NCI-H526 treated with DMSO at 0.1 percent for 48 hours (cell line): ENCODE results near the gene ANKFY1.
"Not testable (repeated sequence)": the region's sequence is repeated elsewhere in the genome, so short reads cannot be mapped to it uniquely, and the experiment has no call there.

Experiments used
- DNase-seq: peaks from one replicate; lab custom pipeline; 2025; lab: John Stamatoyannopoulos, UW

The ANKFY1 gene

DNA sequence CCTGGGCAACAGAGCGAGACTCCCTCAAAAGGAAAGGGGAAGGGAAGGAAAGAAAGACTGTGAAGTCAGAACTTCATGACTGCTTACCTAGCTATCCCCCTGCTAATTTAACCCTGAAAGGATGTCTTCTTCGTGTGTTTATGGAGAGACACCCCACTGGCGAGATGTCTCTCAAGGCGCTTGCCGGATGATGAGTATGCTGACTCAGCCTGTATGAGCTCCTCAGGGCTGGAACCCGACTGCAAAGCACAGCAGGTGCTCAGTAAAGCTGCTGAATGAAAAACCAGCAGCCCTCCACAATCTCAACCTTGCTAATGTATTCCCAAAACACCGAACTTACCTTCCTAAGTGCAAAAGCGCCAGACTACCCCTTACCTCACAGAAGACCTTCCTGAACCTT is 2.3 kb downstream of the ANKFY1 start:
- DNase-seq: no peak

DNA sequence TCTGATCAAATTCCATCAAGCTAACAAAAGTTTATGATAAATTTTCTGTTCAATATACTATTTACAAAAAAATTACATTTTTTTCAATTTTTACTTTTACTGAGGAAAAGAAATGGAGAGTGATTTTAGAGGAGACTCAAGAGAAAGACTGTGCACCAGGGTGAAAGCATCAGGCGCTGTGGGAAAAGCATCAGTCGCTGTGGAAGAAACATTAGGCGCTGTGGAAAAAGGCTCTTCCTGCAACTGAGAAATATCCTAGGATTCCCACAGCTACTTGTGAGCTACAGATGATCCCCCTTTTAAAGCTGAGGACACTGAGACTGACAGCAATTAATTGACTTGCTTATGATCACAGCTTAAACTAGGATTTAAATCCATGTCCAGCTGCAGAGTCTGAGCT is 4.9 kb downstream of the ANKFY1 start:
- no peak for DNase-seq

DNA sequence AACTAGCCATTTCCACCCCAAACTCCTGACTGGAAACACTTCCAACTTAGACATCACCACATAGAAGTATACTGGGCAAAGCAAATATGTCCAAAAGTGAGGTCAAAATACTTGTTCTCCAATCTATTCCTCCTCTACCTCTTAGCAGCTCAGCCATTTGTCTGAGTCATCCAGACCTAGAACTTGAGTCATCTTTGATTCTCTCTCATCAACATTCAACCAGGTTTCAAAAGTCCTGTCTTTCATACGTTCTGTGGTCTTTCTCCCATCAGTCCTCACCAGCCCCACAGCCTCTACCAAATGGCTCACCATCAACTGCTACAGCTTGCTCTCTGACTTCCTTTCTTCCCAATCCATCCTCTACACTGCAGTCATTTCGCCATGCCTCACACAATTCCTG is 6.8 kb downstream of the ANKFY1 start:
- no peak for DNase-seq

DNA sequence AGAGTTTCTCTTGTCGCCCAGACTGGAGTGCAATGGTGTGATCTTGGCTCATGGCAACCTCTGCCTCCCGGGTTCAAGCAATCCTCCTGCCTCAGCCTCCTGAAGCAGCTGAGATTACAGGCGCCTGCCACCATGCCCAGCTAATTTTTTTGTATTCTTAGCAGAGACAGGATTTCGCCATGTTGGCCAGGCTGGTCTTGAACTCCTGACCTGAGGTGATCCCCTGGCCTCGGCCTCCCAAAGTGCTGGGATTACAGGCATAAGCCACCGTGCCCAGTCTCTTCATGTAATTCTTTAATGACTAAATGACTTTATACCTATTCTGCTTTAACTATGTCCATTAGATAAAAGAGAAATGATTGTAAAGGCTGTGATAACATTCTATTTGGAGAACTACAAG is 8.5 kb downstream of the ANKFY1 start:
- DNase-seq: not testable (repeated sequence)

DNA sequence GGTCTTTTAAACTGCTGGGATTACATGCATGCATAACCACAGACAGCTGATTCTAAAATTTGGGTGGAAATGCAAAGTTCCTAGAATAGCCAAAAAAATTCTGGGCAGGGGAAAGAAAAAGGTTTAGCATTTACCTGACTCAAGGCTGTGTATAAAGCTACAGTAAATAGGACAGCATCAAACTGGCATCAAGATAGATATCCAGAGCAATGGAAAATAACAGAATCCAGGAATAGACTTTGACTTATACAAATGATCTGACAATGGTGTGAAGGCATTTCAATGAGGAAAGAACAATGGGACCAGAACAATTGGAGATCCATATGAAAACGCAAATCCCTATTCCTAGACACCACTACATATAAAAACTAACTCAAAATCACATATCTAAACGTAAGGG is 12.9 kb downstream of the ANKFY1 start:
- DNase-seq: no peak

DNA sequence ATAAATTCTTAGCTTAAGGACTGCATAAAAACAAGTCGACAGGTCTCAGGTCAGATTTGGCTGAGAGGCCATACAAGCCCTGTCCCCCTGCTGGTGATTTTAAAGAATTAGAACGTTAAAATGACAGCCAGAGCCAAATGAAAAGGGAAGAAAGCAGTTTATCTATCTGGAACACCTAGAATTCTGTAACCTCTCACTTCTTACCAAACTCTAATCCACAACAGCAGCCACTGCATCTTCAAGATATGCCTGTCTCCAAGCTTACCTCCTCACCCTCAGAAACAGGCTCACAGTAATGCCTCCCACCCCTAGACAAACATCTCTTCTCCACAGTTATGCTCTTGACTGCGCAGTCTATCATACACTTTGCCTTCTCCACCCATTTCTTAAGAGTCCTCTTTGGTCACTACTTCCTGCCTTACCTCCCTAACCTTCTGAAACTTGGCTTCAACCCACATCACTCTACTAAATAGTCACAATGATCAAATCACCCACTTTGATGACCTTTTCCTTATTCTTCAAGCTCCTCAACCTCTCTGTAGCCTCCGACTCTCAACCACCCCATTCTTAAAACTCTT is 14.2 kb downstream of the ANKFY1 start:
- no peak for DNase-seq

DNA sequence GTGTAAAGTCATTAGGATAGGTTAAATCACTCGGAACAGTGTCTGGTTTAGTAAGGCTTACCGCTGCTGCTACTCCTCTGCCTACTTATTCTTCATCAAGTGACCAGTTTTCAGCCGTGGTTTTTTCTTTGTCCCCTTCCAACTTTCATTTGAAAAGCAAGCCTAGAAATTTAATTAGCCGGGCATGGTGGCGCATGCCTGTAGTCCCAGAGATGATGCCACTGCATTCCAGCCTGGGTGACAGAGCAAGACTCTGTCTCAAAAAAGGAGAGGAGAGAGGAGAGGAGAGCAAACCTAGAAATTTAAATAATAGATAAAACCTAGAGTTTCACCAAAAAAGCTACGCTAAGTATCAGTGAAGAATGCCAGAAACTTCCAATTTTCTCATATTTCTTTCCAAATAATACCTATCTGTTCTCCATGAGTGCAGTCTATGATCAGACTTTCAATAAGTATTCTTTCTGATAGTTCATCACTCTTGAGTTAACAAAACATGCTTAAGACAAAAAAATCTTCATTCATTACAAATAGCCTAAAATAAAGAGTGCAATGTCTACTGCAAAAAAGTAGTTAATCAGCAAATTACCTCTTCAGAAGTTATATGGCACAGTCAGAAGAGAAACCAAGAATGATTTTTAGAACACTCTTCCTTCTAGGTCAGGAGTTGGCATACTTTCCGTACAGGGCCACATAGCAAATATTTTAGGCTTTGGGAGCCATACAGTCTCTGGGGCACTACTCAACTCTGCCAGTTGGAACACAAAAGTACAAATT is 15.1 kb downstream of the ANKFY1 start:
- no peak for DNase-seq

DNA sequence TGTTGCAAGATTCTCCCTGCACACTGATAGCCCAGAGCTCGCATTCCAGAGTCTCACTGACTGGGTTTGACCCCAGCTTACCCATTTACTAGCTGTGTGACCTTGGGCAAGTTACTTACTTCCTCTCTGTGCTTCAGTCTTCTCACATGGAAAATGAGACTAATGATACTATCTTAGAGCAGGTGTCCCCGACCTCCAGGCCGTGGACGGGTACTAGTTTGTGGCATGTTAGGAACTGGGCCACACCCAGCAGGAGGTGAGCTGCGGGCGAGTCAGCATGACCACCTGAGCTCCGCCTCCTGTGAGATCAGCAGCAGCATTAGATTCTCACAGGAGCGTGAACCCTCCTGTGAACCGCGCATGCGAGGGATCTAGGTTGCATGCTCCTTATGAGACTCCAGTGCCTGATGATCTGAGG is 15.8 kb downstream of the ANKFY1 start:
- DNase-seq: no peak

DNA sequence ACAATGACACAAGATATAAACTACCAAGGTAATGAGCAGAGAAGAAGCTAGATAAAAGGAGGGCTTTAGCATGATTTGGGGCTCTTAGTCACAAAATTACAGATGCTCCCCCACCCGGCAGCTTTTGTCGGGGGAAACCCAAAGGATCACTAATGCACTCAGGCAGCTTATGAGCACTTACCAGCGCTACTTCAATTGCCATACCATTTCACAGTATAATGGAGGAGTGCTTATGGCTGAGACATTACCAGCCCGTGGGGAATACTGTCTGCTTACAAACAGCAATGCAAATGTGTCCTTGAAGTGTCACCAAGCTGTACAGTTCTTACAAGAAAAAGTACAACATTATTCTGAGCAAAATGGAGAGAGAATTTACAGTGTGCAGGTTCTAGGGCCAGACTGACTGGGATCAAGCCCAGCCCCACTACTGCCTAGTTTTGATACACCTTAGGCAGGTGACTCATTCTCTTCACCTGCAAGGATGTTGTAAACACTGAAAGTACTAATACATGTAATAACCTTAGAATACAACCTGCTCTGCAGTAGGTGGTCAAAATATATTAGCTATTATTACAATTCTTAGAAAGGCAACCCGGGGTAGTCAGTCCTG is 16.3 kb downstream of the ANKFY1 start:
- DNase-seq: no peak

DNA sequence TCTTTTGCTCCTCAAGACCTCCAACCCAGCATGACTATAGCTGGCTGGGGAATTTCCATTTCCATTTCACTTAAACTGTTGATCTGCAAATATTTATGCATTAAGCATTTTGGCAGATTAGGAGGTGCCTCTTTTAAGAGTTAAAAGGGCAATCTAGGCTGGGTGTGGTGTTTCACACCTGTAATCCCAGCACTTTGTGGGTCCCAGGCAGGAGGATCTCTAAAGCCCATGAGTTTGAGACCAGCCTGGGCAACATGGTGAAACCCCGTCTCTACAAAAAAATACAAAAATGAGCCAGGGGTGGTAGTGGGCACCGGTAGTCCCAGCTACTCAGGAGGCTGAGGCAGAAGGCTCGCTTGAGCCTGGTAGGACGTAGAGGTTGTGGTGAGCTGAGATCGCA is 17.1 kb downstream of the ANKFY1 start:
- no peak for DNase-seq

DNA sequence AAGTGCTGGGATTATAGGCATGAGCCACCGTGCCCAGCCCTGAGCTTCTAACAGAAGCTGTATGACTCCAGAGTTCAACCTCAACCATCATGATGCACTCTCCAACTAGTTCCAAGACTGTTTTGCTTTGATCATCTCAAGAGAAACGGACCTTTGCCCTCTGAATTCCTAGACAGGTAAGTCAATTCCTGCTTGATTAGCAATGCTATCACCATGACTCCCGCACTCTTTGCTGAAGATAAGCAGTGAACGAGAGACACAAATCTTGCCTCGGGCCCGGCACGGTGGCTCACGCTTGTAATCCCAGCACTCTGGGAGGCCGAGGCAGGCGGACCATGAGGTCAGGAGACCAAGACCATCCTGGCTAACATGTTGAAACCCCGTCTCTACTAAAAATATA is 22.2 kb downstream of the ANKFY1 start:
- no peak for DNase-seq

DNA sequence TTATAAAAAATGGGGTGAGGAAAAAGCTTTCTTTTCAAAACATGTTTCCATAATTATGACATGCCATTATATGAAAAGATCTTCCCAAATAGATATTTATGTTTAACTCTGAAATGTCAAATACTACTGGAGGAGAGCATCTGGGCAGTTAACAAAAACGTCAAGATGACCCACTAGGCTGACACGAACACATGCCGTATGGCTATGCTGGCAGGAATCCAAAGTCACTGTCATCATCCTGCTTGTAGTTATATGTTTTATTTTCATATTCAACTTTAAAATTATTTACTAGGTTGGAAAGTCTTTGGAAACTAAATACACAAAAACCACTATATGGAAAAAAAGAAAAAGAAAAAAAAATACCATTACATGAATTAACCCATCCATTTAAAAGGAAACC is 27.3 kb downstream of the ANKFY1 start:
- DNase-seq: no peak

DNA sequence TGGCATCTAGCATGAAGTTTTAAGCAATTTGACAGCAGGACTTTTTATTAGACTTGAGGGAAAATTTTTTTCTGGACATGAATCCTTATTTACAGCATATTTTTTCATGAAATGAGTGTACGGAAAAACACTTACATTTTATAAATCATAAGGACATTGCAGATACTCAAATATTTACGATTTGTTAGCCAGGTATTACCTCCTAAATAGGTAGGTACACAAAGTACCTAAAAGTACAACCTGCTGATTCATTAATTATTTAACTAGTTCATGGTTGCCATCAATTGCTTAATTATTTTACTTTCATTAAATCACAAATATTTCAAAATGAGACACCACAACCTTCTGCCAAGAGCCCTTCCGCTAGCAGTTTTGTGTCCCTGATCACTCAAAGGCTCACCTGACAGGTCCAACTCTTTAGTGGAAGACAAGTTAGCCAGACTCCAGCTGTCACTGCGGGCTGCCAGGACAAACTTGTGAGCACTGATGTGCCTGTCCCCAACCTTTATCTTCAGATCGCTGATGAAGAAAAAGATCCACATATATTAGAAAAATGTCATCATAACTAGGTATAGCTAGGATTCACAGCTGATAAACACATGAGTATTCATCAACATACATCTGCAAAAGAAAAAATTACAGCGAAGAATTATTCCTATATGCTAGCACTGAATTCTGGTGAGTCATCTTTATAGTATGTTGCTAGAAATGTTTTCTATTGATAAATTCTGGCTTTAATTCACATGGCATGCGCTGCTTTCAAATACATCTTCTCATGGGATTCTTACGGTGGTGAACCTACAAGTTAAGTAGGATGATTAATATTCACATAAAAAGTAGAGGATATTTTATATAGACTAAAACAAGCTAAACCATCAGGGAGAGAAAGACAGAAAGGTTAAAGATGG is 28.2 kb downstream of the ANKFY1 start:
- no peak for DNase-seq

DNA sequence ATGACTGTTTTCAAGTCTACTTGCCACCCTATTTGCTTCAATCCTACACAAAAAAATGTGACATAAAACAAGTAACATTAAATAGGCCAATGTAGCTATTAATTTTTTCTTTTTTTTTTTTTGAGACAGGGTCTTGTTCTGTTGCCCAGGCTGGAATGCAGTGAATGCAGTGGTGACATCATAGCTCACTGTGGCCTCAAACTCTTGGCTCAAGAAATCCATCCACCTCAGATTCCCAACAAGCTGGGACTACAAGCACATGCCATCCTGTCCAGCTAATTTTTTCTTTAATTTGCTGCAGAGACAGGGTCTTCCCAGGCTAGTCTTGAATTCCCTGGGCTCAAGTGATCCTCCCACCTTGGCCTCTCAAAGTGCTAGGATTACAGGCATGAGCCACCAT is 29.4 kb downstream of the ANKFY1 start:
- no peak for DNase-seq

DNA sequence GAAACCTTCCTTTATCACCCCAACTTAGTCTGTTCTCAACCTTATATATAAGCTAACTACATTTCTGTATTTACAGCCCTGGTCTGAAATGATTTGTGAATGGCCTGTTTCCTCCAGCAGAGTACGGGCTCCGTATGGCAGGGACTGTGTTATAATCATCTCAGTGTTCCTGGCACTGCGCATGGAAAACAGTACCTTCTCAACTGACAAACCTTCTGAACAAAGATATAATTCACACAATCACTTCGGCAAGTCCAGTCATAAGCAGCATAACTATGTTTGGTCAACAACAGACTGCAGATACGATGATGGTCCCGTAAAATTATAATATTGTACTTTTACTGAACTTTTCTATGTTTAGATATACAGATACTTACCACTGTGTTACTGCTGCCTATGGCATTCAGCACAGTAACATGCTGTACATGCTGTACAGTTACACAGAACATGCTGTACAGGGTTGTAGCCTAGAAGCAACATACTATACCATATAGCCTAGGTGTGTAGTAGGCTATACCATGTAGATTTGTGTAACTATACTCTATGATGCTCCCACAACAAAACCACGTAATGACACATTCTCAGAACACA is 30.0 kb downstream of the ANKFY1 start:
- no peak for DNase-seq

DNA sequence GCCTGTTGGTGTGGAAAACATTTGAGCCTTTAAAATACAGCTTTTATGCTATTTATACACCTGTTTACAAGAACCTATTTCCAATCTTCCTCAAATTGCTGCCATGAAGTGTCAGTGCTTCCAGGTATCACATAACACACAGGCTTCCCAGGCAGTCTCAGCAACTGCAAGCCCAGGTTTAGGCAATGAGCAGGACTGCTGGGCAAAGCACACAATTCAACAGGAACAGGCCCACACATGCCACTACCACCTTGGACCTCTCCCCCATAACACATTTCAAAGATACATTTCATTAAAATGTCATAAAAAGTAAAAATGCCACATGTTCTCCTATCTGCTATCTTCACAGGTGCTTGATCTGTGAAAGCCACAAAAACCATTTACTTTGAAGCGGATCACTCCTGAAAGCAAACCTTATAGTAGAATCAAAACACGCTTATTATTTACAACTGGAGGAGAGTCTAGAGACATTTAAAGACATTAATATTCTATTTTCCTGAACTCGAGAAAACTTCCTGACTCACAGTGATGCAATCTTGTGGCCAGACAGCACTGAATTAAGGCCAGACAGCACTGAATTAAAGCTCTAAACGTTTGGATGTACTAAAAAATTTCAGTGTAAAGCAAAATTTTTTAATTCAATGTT is 31.5 kb downstream of the ANKFY1 start:
- no peak for DNase-seq

DNA sequence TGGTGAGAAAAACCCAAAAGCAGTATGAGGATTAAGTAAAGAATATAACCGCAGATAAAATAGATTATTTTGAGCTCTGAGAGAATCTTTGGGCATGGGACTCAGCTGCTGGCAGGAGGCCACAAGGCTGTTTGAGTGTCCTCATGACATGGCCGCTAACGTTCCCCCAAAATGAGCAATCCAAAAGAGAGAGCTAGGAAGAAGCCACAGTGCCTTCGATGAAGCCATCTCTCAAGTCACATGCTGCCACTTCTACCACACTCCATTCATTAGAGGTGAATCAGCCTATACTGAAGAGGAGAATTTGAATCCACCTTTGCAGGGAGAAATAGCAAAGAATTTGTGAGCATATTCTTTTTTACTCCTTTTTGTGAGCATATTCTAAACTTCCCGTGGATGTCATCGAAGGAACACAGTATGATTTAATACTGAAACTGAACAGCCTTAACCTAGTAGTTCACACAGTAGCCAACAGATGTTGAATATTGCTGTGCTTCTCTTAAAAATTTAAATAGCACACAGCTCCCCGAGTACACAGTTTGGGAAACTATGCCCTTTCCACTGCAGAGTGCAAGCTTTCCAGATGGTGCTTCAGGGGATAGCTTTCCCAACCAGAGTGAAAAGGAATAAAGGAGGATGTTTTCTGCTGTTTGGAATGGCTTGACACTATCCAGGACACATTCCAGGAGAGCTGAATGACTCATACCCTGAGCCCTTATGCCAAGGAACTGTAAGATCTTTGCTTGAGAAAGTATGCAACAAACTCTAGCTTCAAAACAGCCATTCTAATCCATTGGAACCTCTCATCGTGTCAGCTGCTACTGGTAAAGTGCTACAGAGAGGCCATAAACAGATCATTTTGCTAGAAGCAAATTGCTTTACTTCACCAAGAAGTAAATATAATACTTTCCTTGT is 33.9 kb downstream of the ANKFY1 start:
- no peak for DNase-seq

DNA sequence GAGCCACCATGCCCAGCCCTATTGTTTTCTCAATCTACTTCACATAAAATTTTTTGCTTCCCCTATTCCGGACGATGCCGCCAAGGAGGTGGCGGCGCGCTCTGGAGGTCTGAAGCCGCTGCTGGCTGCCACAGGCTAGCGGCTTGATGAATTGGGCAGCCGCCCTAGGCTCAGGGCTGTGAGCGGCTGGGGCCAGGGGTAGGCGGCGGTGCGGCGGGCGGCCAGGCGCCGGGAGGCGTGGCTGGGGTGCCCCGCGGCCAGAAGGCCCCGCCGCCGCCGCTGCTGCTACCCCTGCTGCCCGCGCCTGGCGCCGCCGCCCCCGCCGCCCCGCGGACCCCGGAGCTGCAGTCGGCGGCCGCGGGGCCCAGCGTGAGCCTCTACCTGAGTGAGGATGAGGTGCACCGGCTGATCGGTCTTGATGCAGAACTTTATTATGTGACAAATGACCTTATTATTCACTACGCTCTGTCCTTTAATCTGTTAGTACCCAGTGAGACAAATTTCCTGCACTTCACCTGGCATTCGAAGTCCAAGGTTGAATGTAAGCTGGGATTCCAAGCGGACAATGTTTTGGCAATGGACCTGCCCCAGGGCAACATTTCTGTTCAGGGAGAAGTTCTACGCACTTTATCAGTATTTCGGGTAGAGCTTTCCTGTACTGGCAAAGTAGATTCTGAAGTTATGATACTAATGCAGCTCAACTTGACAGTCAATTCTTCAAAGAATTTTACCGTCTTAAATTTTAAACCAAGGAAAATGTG is 41.7 kb downstream of the ANKFY1 start:
- no peak for DNase-seq

DNA sequence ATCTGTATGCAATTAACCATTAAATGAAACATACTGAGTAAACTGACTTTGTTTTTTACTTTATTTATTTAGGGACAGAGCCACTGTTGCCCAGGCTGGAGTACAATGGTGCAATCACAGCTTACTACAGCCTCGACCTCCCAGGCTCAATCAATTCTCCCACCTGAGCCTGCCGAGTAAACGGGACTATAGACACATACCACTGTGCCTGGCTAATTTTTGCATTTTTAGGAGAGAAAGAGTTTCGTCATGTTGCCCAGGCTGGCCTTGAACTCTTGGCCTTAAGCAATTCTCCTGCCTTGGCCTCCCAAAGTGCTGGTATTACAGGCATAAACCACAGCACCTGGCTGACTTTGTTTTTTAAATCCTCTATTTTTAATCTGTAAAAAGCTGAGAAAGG is 42.6 kb downstream of the ANKFY1 start:
- no peak for DNase-seq

DNA sequence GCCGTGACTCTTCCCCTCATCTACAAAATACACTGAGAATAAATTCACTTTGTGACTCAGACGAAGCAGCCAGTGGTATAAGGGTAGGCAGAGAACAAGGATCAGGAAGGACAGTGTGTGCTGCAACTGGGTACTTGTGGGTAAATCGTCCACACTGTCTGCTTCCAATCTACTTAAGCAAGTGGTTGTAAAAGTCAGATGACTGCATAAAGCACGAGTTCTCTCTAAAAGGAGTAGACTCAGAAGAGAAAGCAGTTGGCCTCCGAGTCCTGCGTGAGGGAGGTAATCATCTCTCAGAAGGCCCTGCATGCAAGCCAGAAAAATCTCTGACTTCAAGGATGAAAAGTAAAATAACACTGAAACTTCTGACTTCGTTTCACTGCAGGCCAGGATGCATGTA is 43.1 kb downstream of the ANKFY1 start:
- no peak for DNase-seq
